Testis (tissue), 2 donors: ENCODE measurements around the gene TEP1.

Experiments
- POLR2A ChIP-seq: fragments of 450-650 bp; IDR thresholded peaks from one replicate; pipeline ENCODE4 v1.6.1; 2017; ENCODE audit warnings: antibody characterized with exemption, mild to moderate bottlenecking, moderate library complexity
- TF ChIP-seq, protein P1 (sequence below), 3 experiments: fragments of 450-650 bp in 2 of 3; fragments of 200-600 bp in 1 of 3; sonication (generic) in 1 of 3; IDR thresholded peaks; one replicate each; pipeline ENCODE4 v1.5.1; 2016 to 2019; ENCODE audit warnings: antibody characterized with exemption in 3 of 3, mild to moderate bottlenecking in 2 of 3, moderate library complexity in 1 of 3

GRCh38 chr14:20391505-20391904, 21.8 kb downstream of the TEP1 start:
- TF ChIP-seq, protein P1, sequence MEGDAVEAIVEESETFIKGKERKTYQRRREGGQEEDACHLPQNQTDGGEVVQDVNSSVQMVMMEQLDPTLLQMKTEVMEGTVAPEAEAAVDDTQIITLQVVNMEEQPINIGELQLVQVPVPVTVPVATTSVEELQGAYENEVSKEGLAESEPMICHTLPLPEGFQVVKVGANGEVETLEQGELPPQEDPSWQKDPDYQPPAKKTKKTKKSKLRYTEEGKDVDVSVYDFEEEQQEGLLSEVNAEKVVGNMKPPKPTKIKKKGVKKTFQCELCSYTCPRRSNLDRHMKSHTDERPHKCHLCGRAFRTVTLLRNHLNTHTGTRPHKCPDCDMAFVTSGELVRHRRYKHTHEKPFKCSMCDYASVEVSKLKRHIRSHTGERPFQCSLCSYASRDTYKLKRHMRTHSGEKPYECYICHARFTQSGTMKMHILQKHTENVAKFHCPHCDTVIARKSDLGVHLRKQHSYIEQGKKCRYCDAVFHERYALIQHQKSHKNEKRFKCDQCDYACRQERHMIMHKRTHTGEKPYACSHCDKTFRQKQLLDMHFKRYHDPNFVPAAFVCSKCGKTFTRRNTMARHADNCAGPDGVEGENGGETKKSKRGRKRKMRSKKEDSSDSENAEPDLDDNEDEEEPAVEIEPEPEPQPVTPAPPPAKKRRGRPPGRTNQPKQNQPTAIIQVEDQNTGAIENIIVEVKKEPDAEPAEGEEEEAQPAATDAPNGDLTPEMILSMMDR (IDR thresholded peaks at IDR 0.05), result no peak
- no peak for TF ChIP-seq POLR2A
